ENCODE data around the gene GPRIN1.
"Not testable (repeated sequence)": the region's sequence is repeated elsewhere in the genome, so short reads cannot be mapped to it uniquely, and the experiment has no call there.

Gene GPRIN1

GRCh38 chr5:176624938-176625337 lies 15.0 kb upstream of the GPRIN1 start:
- DNase-seq (ENCODE audit: low read depth): no peak

- no peak for DNase-seq (ENCODE audit: low read depth)
Observed at GRCh38 chr5:176624142-176624541, 14.2 kb upstream of the GPRIN1 start.

GRCh38 chr5:176621661-176622079 lies 11.7 kb upstream of the GPRIN1 start:
- DNase-seq (ENCODE audit: low read depth): no peak

- no peak for DNase-seq (ENCODE audit: low read depth)
Observed at GRCh38 chr5:176620333-176620981, 10.5 kb upstream of the GPRIN1 start.

GRCh38 chr5:176619569-176620332 lies 9.8 kb upstream of the GPRIN1 start:
- DNase-seq (ENCODE audit: low read depth): no peak

GRCh38 chr5:176619203-176619568 lies 9.2 kb upstream of the GPRIN1 start:
- peak; percentile 41 for DNase-seq (ENCODE audit: low read depth)

GRCh38 chr5:176618783-176619182 lies 8.8 kb upstream of the GPRIN1 start:
- DNase-seq (ENCODE audit: low read depth): no peak

- no peak for DNase-seq (ENCODE audit: low read depth)
Observed at GRCh38 chr5:176616511-176616910, 6.6 kb upstream of the GPRIN1 start.

GRCh38 chr5:176614805-176615478 lies 5.0 kb upstream of the GPRIN1 start:
- no peak for DNase-seq (ENCODE audit: low read depth)

- DNase-seq (ENCODE audit: low read depth): no peak
Observed at GRCh38 chr5:176612855-176613254, 2.9 kb upstream of the GPRIN1 start.

GRCh38 chr5:176612008-176612407 lies 2.1 kb upstream of the GPRIN1 start:
- no peak for DNase-seq (ENCODE audit: low read depth)

GRCh38 chr5:176611435-176611834 lies 1.5 kb upstream of the GPRIN1 start:
- peak; percentile 26 for DNase-seq (ENCODE audit: low read depth)

GRCh38 chr5:176610435-176610773 lies 448 bp upstream of the GPRIN1 start:
- DNase-seq (ENCODE audit: low read depth): no peak

- no peak for DNase-seq (ENCODE audit: low read depth)
Observed at GRCh38 chr5:176608937-176609723, 826 bp downstream of the GPRIN1 start.

GRCh38 chr5:176608142-176608705 lies 1.7 kb downstream of the GPRIN1 start:
- no peak for DNase-seq (ENCODE audit: low read depth)

- DNase-seq (ENCODE audit: low read depth): no peak
Observed at GRCh38 chr5:176606875-176607274, 3.1 kb downstream of the GPRIN1 start.

GRCh38 chr5:176606032-176606431 lies 3.9 kb downstream of the GPRIN1 start:
- no peak for DNase-seq (ENCODE audit: low read depth)

GRCh38 chr5:176603091-176603490 lies 6.9 kb downstream of the GPRIN1 start:
- no peak for DNase-seq (ENCODE audit: low read depth)

- DNase-seq (ENCODE audit: low read depth): no peak
Observed at GRCh38 chr5:176601901-176602482, 8.0 kb downstream of the GPRIN1 start.

GRCh38 chr5:176599749-176600430 lies 10.1 kb downstream of the GPRIN1 start:
- DNase-seq (ENCODE audit: low read depth): not testable (repeated sequence)

Measured in activated T-helper 1 cell treated with Interleukin-2 at 50 U/mL for 16 hours (primary cell).